GM12878 (cell line): Measurements from ENCODE around the gene COL25A1. TPM values are rescaled to one million over a fixed set of nuclear protein-coding genes. Genes with fewer than 3 reads are reported as not detected.

Source experiments
- ATAC-seq: fragments of 200-7000 bp; cut with Tn5 transposase; 3 replicates; pipeline ENCODE4 v1.9.1; 2020; ENCODE audit warnings: mild to moderate bottlenecking, moderate library complexity
- BruUV-seq: library from RNA; stranded (reverse); fragments of 400-500 nt; replicated peaks from 2 replicates; lab custom pipeline; 2021; lab: Mats Ljungman, UMichigan
- CTCF ChIA-PET: fragments of 300-600 bp; sonication (Branson Sonifier 250); formaldehyde crosslinking; extraction: SDS; loops from one replicate; lab custom pipeline; 2021; ENCODE audit warnings: inconsistent platforms; lab: Yijun Ruan, JAX
- POLR2A ChIA-PET: fragments of 350-600 bp; formaldehyde crosslinking; extraction: SDS; loops from one replicate; lab custom pipeline; 2021; ENCODE audit warnings: inconsistent platforms; lab: Charles Lee
- RAD21 ChIA-PET: fragments of 300-600 bp; sonication (Branson Sonifier 250); formaldehyde crosslinking; loops from one replicate; lab custom pipeline; 2023; ENCODE audit warnings: antibody characterized with exemption; ENCODE audit not compliant: unreplicated experiment; lab: Charles Lee
- SMC1A ChIA-PET: fragments of 300-600 bp; sonication (Branson Sonifier 250); formaldehyde crosslinking; loops from one replicate; lab custom pipeline; 2023; ENCODE audit not compliant: unreplicated experiment, uncharacterized antibody; lab: Charles Lee
- DNase-seq: peaks from one replicate; pipeline ENCODE4 v3.0.0-alpha.2; 2011; ENCODE audit warnings: low read depth, low spot score
- FAIRE-seq: peaks from 3 replicates; lab custom pipeline; 2011; peaks lifted over from hg19 to GRCh38; lab: Jason Lieb, UNC
- H2AFZ ChIP-seq: 2 replicates; pipeline ENCODE4 v1.6.0; 2011; ENCODE audit warnings: low read depth, low read length, control low read depth; ENCODE audit not compliant: control insufficient read depth
- H3K27ac ChIP-seq: 2 replicates; pipeline ENCODE4 v1.5.1; 2011; ENCODE audit warnings: control low read depth; ENCODE audit not compliant: control insufficient read depth, insufficient read depth
- H3K27me3 ChIP-seq, 2 experiments: replicated peaks in 1 of 2; 2 replicates each; pipeline versions ENCODE4 v1.6.0 to v1.6.1; 2011; ENCODE audit warnings: low read length in 1 of 2; ENCODE audit not compliant: control insufficient read depth in 2 of 2, insufficient read depth in 2 of 2
- H3K36me3 ChIP-seq, 2 experiments: 2 replicates each; pipeline ENCODE4 v1.5.1; 2011; ENCODE audit warnings: low read length in 1 of 2; ENCODE audit not compliant: control insufficient read depth in 2 of 2, insufficient read depth in 2 of 2
- H3K4me1 ChIP-seq: 2 replicates; pipeline ENCODE4 v1.6.1; 2011; ENCODE audit warnings: mild to moderate bottlenecking, low read length, moderate library complexity, mixed read lengths; ENCODE audit not compliant: control insufficient read depth, insufficient read depth
- H3K4me2 ChIP-seq: 2 replicates; pipeline ENCODE4 v1.6.0; 2011; ENCODE audit warnings: control low read depth; ENCODE audit not compliant: control insufficient read depth, insufficient read depth
- H3K4me3 ChIP-seq: fragments of 200-600 bp; sonication (generic); 2 replicates; pipeline ENCODE4 v1.5.1; 2016
- H3K79me2 ChIP-seq: 2 replicates; pipeline ENCODE4 v1.6.0; 2011; ENCODE audit warnings: low read length; ENCODE audit not compliant: control insufficient read depth, insufficient read depth
- H3K9ac ChIP-seq: 2 replicates; pipeline ENCODE4 v1.8.0; 2011; ENCODE audit warnings: low read length, control low read depth, mixed read lengths; ENCODE audit not compliant: control insufficient read depth, insufficient read depth
- H3K9me3 ChIP-seq: replicated peaks from 3 replicates; pipeline ENCODE4 v1.5.1; 2011; ENCODE audit warnings: mild to moderate bottlenecking, low read length; ENCODE audit not compliant: control insufficient read depth, insufficient read depth
- H4K20me1 ChIP-seq: 2 replicates; pipeline ENCODE4 v1.6.0; 2011; ENCODE audit not compliant: control insufficient read depth, insufficient read depth
- CBX5 ChIP-seq: sonication (generic); IDR thresholded peaks from 2 replicates; pipeline ENCODE4 v1.6.1; 2016; ENCODE audit warnings: low read depth, moderate library complexity, mild to moderate bottlenecking, inconsistent platforms
- CHD2 ChIP-seq: IDR thresholded peaks from 2 replicates; pipeline ENCODE4 v1.6.1; 2011; ENCODE audit warnings: low read depth, low read length, improper control_type of control experiment, borderline replicate concordance
- FOS ChIP-seq: IDR thresholded peaks from 3 replicates; pipeline ENCODE4 v1.6.1; 2011; ENCODE audit warnings: borderline replicate concordance; ENCODE audit not compliant: insufficient read length; ENCODE audit errors: extremely low read depth
- MTA3 ChIP-seq: IDR thresholded peaks from 2 replicates; pipeline ENCODE4 v1.6.1; 2012; ENCODE audit warnings: low read length, inconsistent platforms, borderline replicate concordance
- SIN3A ChIP-seq: IDR thresholded peaks from 2 replicates; pipeline ENCODE4 v1.6.1; 2012; ENCODE audit warnings: low read depth, low read length, improper control_type of control experiment
- SIX5 ChIP-seq: IDR thresholded peaks from 2 replicates; pipeline ENCODE4 v1.6.1; 2011; ENCODE audit warnings: mild to moderate bottlenecking, low read depth, low read length, moderate library complexity; ENCODE audit not compliant: severe bottlenecking
- SMC3 ChIP-seq: IDR thresholded peaks from 2 replicates; pipeline ENCODE4 v1.6.1; 2011; ENCODE audit warnings: low read length, improper control_type of control experiment, borderline replicate concordance
- SPI1 ChIP-seq: IDR thresholded peaks from 2 replicates; pipeline ENCODE4 v1.6.1; 2011; ENCODE audit warnings: low read depth, mild to moderate bottlenecking, low read length, moderate library complexity, borderline replicate concordance; ENCODE audit not compliant: insufficient read depth
- SREBF2 ChIP-seq: IDR thresholded peaks from 2 replicates; pipeline ENCODE4 v1.6.1; 2012; ENCODE audit warnings: mild to moderate bottlenecking, low read length
- ZNF384 ChIP-seq: IDR thresholded peaks from 2 replicates; pipeline ENCODE4 v1.6.1; 2012; ENCODE audit warnings: low read depth, mild to moderate bottlenecking, low read length, improper control_type of control experiment, borderline replicate concordance
- in situ Hi-C: fragments of 300-500 bp; cut with MboI; formaldehyde crosslinking; loops from 9 replicates; pipeline ENCODE4 v1.14.3; 2018; ENCODE audit warnings: mixed read lengths
- intact Hi-C: fragments of 100-400 bp; cut with micrococcal nuclease; formaldehyde crosslinking; loops from one replicate; pipeline ENCODE4 v1.14.2; 2022; ENCODE audit not compliant: unreplicated experiment
- polyA plus RNA-seq, 11 experiments: library from polyadenylated mRNA; depleted of rRNA in 4 of 11; unstranded in 6 of 11; stranded (reverse) in 5 of 11; fragments of >200 nt; fragmentation: Nextera tagmentation in 4 of 11; fragmentation: Illumina TruSeq in 1 of 11; extraction: Ambion mirVana in 4 of 11; extraction: Trizol in 1 of 11; gene quantifications; 1 replicate in 1 of 11; 2 replicates in 10 of 11; pipeline versions ENCODE4 v1.2.1 to v1.2.3, GENCODE V29; 2011 to 2016; ENCODE audit warnings: inconsistent platforms in 2 of 11, missing spikeins in 2 of 11, low read depth in 1 of 11
- total RNA-seq, 4 experiments: library from RNA; depleted of rRNA in 3 of 4; stranded (reverse); fragments of >200 nt in 3 of 4; fragmentation: Illumina TruSeq in 1 of 4; extraction: Trizol in 1 of 4; gene quantifications; 2 replicates each; pipeline versions ENCODE4 v1.2.1 to v1.2.3, GENCODE V29; 2013 to 2021
- TF ChIP-seq, protein P1 (sequence below): fragments of 450-650 bp; IDR thresholded peaks from 2 replicates; pipeline ENCODE4 v1.6.1; 2017; ENCODE audit warnings: antibody characterized with exemption, mild to moderate bottlenecking, moderate library complexity
- TF ChIP-seq, protein P2 (sequence below): IDR thresholded peaks from 2 replicates; pipeline ENCODE4 v1.6.1; 2011; ENCODE audit warnings: borderline replicate concordance, low read depth, mild to moderate bottlenecking, moderate library complexity, low read length; ENCODE audit not compliant: insufficient read depth, poor library complexity, severe bottlenecking
- TF ChIP-seq, protein P3 (sequence below): fragments of 450-650 bp; IDR thresholded peaks from 2 replicates; pipeline ENCODE4 v1.6.1; 2016; ENCODE audit warnings: mild to moderate bottlenecking

Gene COL25A1
- total and polyA plus RNA-seq, 10 of the 15 experiments (the other 5 are each of a cell fraction or from before 2014, with no cell fraction given) = 0.01 to 0.26 (median 0.12) TPM; not detected in 6

DNA sequence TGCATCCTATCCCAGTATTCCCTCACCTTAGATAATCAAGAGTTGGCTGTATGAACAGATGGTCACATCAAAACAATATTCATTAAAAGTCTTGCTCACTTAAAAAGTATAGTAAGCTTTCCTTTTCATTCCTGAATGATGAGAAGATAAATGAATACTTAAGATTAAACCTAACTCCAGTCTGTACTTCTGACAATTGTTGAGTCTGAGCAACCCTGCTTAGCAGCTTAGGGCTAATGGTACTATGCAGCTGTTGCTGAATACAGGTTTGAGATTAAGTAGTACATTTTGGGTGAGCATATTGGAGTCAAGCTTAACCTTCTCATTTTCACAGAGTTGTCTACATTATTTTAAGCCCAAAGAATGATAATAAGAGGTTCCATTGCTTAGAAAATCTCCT is 417.9 kb downstream of the COL25A1 start:
- no peak for ATAC-seq
- in situ Hi-C loops = no loop called here
- Histone ChIP-seq H3K36me3 (no peaks in the 10 kb centered on the region), H3K9ac (no peak overlapping the region), H3K4me3 (no peak overlapping the region), H3K79me2 (no peaks in the 10 kb centered on the region), H2AFZ (no peak overlapping the region), H3K27ac (no peak overlapping the region), H3K4me1 (no peaks in the 10 kb centered on the region), H3K27me3 (no peaks in the 10 kb centered on the region), H4K20me1 (no peaks in the 10 kb centered on the region), H3K9me3 (no peaks in the 10 kb centered on the region), H3K4me2 (no peak overlapping the region)
- no peak for FAIRE-seq
- ChIA-PET CTCF (no interaction called here), POLR2A (no interaction called here), RAD21 (no interaction called here), SMC1A (no interaction called here)
- DNase-seq = no peak
- intact Hi-C loops = no loop called here
- no TSS peak for BruUV-seq
- TF ChIP-seq SMC3 = no peak
- TF ChIP-seq, protein P1, sequence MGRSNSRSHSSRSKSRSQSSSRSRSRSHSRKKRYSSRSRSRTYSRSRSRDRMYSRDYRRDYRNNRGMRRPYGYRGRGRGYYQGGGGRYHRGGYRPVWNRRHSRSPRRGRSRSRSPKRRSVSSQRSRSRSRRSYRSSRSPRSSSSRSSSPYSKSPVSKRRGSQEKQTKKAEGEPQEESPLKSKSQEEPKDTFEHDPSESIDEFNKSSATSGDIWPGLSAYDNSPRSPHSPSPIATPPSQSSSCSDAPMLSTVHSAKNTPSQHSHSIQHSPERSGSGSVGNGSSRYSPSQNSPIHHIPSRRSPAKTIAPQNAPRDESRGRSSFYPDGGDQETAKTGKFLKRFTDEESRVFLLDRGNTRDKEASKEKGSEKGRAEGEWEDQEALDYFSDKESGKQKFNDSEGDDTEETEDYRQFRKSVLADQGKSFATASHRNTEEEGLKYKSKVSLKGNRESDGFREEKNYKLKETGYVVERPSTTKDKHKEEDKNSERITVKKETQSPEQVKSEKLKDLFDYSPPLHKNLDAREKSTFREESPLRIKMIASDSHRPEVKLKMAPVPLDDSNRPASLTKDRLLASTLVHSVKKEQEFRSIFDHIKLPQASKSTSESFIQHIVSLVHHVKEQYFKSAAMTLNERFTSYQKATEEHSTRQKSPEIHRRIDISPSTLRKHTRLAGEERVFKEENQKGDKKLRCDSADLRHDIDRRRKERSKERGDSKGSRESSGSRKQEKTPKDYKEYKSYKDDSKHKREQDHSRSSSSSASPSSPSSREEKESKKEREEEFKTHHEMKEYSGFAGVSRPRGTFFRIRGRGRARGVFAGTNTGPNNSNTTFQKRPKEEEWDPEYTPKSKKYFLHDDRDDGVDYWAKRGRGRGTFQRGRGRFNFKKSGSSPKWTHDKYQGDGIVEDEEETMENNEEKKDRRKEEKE = no peak
- no peak for TF ChIP-seq SIX5
- TF ChIP-seq, protein P2, sequence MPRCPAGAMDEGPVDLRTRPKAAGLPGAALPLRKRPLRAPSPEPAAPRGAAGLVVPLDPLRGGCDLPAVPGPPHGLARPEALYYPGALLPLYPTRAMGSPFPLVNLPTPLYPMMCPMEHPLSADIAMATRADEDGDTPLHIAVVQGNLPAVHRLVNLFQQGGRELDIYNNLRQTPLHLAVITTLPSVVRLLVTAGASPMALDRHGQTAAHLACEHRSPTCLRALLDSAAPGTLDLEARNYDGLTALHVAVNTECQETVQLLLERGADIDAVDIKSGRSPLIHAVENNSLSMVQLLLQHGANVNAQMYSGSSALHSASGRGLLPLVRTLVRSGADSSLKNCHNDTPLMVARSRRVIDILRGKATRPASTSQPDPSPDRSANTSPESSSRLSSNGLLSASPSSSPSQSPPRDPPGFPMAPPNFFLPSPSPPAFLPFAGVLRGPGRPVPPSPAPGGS = no peak
- no peak for TF ChIP-seq MTA3
- no peak for TF ChIP-seq CHD2
- no peak for TF ChIP-seq SIN3A
- no peak for TF ChIP-seq SPI1
- TF ChIP-seq FOS = no peak
- TF ChIP-seq CBX5 = no peak
- no peak for TF ChIP-seq SREBF2
- TF ChIP-seq, protein P3, sequence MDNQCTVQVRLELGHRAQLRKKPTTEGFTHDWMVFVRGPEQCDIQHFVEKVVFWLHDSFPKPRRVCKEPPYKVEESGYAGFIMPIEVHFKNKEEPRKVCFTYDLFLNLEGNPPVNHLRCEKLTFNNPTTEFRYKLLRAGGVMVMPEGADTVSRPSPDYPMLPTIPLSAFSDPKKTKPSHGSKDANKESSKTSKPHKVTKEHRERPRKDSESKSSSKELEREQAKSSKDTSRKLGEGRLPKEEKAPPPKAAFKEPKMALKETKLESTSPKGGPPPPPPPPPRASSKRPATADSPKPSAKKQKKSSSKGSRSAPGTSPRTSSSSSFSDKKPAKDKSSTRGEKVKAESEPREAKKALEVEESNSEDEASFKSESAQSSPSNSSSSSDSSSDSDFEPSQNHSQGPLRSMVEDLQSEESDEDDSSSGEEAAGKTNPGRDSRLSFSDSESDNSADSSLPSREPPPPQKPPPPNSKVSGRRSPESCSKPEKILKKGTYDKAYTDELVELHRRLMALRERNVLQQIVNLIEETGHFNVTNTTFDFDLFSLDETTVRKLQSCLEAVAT = no peak
- no peak for TF ChIP-seq ZNF384
